B cell (primary cell): Measurements from ENCODE around the gene AP4E1.

Source experiments
- CTCF ChIP-seq: fragments of 200-600 bp; IDR thresholded peaks from one replicate; pipeline ENCODE4 v1.8.0; 2022; ENCODE audit warnings: antibody characterized with exemption, mild to moderate bottlenecking
- EZH2 ChIP-seq: IDR thresholded peaks from 2 replicates; pipeline ENCODE4 v1.6.1; 2012; ENCODE audit warnings: borderline replicate concordance, low read depth, mild to moderate bottlenecking, moderate library complexity, low read length; ENCODE audit not compliant: insufficient read depth, poor library complexity, severe bottlenecking

DNA sequence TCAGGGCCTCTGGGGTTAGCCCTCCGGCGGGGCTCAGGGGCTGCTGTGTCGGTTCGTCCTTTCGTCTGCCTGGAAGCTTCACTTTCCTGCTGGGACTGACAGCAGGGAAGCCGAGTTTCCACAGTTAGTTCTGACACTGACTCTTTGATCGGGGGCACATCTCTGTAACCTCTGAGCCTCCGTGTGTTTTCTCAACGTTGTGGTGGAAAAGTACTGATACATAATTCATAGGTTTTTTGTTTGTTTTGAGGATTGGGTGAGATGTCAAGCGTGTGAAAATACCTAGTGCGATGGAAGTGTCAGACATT lies 481 bp downstream of the AP4E1 start:
- TF ChIP-seq CTCF (no peak), EZH2 (no peak)
